Right lobe of liver (tissue), 4 donors: Measurements from ENCODE around the gene THSD8.

Source experiments
- POLR2A ChIP-seq: fragments of 450-650 bp; IDR thresholded peaks from one replicate; pipeline ENCODE4 v1.6.1; 2017; ENCODE audit warnings: antibody characterized with exemption, mild to moderate bottlenecking
- TF ChIP-seq, protein P1 (sequence below), 4 donors: fragments of 200-600 bp in 3 of 4; fragments of 450-650 bp in 1 of 4; IDR thresholded peaks; one replicate each; pipeline versions ENCODE4 v1.5.1 to v1.8.0; 2016 to 2022; ENCODE audit warnings: antibody characterized with exemption in 4 of 4, mild to moderate bottlenecking in 2 of 4
- donor health status: DM: no; HTN: no; CAD: no.
- donor health status: DM: no; HTN: no; CAD: no.
- donor health status: DM: no; HTN: yes; CAD: no.

DNA sequence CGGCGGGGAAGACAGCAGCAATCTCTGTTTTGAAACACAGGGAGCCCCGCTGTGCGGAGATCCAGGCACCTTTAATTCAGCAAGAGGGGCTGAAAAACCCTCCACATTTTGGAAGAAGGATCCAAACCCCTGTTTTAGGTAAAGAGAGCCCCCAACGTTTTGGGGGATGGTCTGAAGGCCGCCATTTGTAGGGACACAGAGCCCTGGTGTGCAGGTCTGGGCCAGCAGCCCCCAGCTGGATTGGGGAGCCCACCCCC lies 23.0 kb upstream of the THSD8 start:
- TF ChIP-seq, protein P1, sequence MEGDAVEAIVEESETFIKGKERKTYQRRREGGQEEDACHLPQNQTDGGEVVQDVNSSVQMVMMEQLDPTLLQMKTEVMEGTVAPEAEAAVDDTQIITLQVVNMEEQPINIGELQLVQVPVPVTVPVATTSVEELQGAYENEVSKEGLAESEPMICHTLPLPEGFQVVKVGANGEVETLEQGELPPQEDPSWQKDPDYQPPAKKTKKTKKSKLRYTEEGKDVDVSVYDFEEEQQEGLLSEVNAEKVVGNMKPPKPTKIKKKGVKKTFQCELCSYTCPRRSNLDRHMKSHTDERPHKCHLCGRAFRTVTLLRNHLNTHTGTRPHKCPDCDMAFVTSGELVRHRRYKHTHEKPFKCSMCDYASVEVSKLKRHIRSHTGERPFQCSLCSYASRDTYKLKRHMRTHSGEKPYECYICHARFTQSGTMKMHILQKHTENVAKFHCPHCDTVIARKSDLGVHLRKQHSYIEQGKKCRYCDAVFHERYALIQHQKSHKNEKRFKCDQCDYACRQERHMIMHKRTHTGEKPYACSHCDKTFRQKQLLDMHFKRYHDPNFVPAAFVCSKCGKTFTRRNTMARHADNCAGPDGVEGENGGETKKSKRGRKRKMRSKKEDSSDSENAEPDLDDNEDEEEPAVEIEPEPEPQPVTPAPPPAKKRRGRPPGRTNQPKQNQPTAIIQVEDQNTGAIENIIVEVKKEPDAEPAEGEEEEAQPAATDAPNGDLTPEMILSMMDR (IDR thresholded peaks at IDR 0.05), result no peak
- no peak for TF ChIP-seq POLR2A
